Stomach (tissue), 4 donors: ENCODE data around the gene PAAF1.

Experiments used
- CTCF ChIP-seq, 7 experiments: fragments of 450-650 bp in 4 of 7; fragments of 200-600 bp in 3 of 7; sonication (generic) in 3 of 7; IDR thresholded peaks; one replicate each; pipeline ENCODE4 v1.5.1; 2016 to 2019; ENCODE audit warnings: antibody characterized with exemption in 7 of 7, control low read depth in 2 of 7, mild to moderate bottlenecking in 1 of 7
- EP300 ChIP-seq: sonication (generic); formaldehyde crosslinking; IDR thresholded peaks from one replicate; pipeline ENCODE4 v1.6.1; 2017; ENCODE audit warnings: antibody characterized with exemption
- POLR2A ChIP-seq, 4 donors: fragments of 450-650 bp; IDR thresholded peaks; one replicate each; pipeline ENCODE4 v1.6.1; 2016; ENCODE audit warnings: antibody characterized with exemption in 4 of 4, control low read depth in 2 of 4, mild to moderate bottlenecking in 1 of 4, moderate library complexity in 1 of 4
- POLR2AphosphoS5 ChIP-seq, 3 donors: sonication (generic); formaldehyde crosslinking; IDR thresholded peaks; one replicate each; pipeline ENCODE4 v1.6.1; 2016; ENCODE audit warnings: antibody characterized with exemption in 3 of 3

DNA sequence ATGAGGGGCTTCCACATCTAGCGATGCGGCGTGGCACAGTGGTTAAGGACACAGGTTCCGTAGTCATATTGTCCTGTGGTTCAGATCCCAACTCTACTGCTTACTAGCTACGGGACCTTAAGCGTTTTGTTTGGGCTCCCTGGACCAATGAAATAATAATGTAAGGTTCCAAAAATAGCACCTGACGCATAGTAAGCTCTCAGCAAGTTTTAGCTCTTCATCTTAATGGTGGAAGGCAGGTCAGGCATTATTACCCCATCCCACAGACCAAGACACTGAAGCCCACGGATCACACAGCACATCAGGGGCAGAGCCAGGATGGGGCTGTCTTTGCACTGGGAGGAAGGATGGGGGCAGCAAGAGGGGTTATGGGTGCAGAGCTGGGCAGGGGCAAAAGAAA, 87.1 kb downstream of the PAAF1 start:
- TF ChIP-seq CTCF (IDR thresholded peaks at IDR 0.05) (no peak), EP300 (no peak), POLR2A (IDR thresholded peaks at IDR 0.05) (no peak), POLR2AphosphoS5 (IDR thresholded peaks at IDR 0.05) (no peak)
